C4-2B (cell line): ENCODE measurements around the gene TOB1.

Source experiments
- ZFX ChIP-seq: fragments of 450-650 bp; IDR thresholded peaks from 2 replicates; pipeline ENCODE4 v1.6.1; 2017
- TF ChIP-seq, protein P1 (sequence below): fragments of 450-650 bp; conservative IDR thresholded peaks from 2 replicates; pipeline ENCODE4 v1.5.1; 2017; ENCODE audit warnings: mild to moderate bottlenecking

- TF ChIP-seq, protein P1, sequence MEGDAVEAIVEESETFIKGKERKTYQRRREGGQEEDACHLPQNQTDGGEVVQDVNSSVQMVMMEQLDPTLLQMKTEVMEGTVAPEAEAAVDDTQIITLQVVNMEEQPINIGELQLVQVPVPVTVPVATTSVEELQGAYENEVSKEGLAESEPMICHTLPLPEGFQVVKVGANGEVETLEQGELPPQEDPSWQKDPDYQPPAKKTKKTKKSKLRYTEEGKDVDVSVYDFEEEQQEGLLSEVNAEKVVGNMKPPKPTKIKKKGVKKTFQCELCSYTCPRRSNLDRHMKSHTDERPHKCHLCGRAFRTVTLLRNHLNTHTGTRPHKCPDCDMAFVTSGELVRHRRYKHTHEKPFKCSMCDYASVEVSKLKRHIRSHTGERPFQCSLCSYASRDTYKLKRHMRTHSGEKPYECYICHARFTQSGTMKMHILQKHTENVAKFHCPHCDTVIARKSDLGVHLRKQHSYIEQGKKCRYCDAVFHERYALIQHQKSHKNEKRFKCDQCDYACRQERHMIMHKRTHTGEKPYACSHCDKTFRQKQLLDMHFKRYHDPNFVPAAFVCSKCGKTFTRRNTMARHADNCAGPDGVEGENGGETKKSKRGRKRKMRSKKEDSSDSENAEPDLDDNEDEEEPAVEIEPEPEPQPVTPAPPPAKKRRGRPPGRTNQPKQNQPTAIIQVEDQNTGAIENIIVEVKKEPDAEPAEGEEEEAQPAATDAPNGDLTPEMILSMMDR, result no peak
- no peak for TF ChIP-seq ZFX
Observed at GRCh38 chr17:50829332-50829731, 36.8 kb downstream of the TOB1 start.
